HEK293T (cell line): ENCODE data around the gene CNDP1.

Source experiments
- CTCF ChIA-PET: fragments of 350-600 bp; formaldehyde crosslinking; extraction: SDS; loops from one replicate; lab custom pipeline; 2021; ENCODE audit warnings: antibody characterized with exemption, inconsistent platforms; lab: Yijun Ruan, JAX
- POLR2A ChIA-PET: fragments of 350-600 bp; formaldehyde crosslinking; extraction: SDS; loops from one replicate; lab custom pipeline; 2020; ENCODE audit warnings: antibody characterized with exemption, inconsistent platforms; lab: Yijun Ruan, JAX
- DNase-seq: peaks from one replicate; pipeline ENCODE4 v3.0.0; 2012; ENCODE audit warnings: mixed read lengths; ENCODE audit errors: extremely low spot score
- ARNT ChIP-seq: fragments of 450-650 bp; IDR thresholded peaks from 2 replicates; pipeline ENCODE4 v1.6.1; 2017; ENCODE audit warnings: mild to moderate bottlenecking
- BHLHE40 ChIP-seq: fragments of 450-650 bp; IDR thresholded peaks from 2 replicates; pipeline ENCODE4 v1.6.1; 2016; ENCODE audit warnings: mild to moderate bottlenecking, moderate library complexity, borderline replicate concordance
- CTBP1 ChIP-seq: fragments of 450-650 bp; IDR thresholded peaks from 2 replicates; pipeline ENCODE4 v1.6.1; 2016; ENCODE audit warnings: borderline replicate concordance
- ELF4 ChIP-seq: fragments of 450-650 bp; IDR thresholded peaks from 2 replicates; pipeline ENCODE4 v1.6.1; 2017; ENCODE audit warnings: antibody characterized with exemption
- FOXA1 ChIP-seq: fragments of 450-650 bp; IDR thresholded peaks from 2 replicates; pipeline ENCODE4 v1.6.1; 2016; ENCODE audit warnings: mild to moderate bottlenecking
- FOXK2 ChIP-seq: fragments of 450-650 bp; IDR thresholded peaks from 2 replicates; pipeline ENCODE4 v1.6.1; 2016; ENCODE audit warnings: mild to moderate bottlenecking
- FOXM1 ChIP-seq: fragments of 450-650 bp; IDR thresholded peaks from 2 replicates; pipeline ENCODE4 v1.6.1; 2017; ENCODE audit warnings: mild to moderate bottlenecking, borderline replicate concordance
- HDGF ChIP-seq: fragments of 450-650 bp; IDR thresholded peaks from 2 replicates; pipeline ENCODE4 v1.6.1; 2017; ENCODE audit warnings: antibody characterized with exemption, borderline replicate concordance
- L3MBTL2 ChIP-seq: fragments of 450-650 bp; conservative IDR thresholded peaks from 2 replicates; pipeline ENCODE4 v1.6.1; 2016; ENCODE audit warnings: mild to moderate bottlenecking
- LEF1 ChIP-seq: fragments of 450-650 bp; IDR thresholded peaks from 2 replicates; pipeline ENCODE4 v1.6.1; 2017; ENCODE audit warnings: mild to moderate bottlenecking, borderline replicate concordance
- NFRKB ChIP-seq: fragments of 450-650 bp; IDR thresholded peaks from 2 replicates; pipeline ENCODE4 v1.6.1; 2016; ENCODE audit warnings: mild to moderate bottlenecking, moderate library complexity
- SP1 ChIP-seq: fragments of 450-650 bp; IDR thresholded peaks from 2 replicates; pipeline ENCODE4 v1.6.1; 2017
- SUZ12 ChIP-seq: fragments of 450-650 bp; IDR thresholded peaks from 2 replicates; pipeline ENCODE4 v1.6.1; 2016; ENCODE audit warnings: mild to moderate bottlenecking
- TARDBP ChIP-seq: fragments of 450-650 bp; IDR thresholded peaks from 2 replicates; pipeline ENCODE4 v1.6.1; 2016
- ZNF384 ChIP-seq: fragments of 450-650 bp; IDR thresholded peaks from 2 replicates; pipeline ENCODE4 v1.6.1; 2016
- TF ChIP-seq, protein P1 (sequence below): fragments of 450-650 bp; IDR thresholded peaks from 2 replicates; pipeline ENCODE4 v1.6.1; 2016

Gene CNDP1

DNA sequence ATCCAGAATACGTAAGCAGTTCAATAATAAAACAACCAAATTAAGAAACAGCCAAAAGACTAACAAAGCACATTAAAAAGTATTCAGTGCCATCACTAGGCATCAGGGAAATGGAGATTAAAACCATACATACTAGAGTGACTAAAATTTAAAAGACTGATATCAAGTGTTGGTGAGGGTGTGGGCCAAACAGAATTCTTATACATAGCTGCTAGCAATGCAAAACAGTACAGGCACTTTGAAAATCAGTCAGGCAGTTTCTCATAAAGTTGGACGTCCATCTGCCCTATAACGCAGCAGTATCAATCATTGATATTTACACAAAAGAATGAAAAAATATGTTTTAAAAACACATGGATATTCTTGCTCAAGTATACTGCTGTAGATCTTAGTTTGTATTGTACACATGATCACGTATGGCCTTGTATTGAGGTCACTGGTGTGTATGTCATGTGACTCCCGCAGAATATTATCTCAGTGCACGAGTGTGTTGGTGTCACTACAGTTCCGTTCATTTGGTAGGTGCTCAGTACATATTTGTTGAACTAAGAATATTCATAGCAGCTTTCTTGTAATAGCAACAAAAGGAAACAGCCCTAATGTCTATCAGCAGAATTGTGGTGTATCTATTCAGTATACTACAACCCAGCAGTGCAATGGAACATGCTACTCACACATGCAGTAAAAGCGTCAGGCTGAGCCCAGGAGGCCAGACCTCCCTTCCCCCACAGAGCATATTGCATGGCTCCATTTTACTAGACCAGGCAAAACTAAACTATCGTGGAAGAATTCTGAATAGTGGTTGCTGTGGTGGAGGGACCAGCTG lies 92.0 kb downstream of the CNDP1 start:
- CTCF ChIA-PET: no interaction called here
- TF ChIP-seq, protein P1, sequence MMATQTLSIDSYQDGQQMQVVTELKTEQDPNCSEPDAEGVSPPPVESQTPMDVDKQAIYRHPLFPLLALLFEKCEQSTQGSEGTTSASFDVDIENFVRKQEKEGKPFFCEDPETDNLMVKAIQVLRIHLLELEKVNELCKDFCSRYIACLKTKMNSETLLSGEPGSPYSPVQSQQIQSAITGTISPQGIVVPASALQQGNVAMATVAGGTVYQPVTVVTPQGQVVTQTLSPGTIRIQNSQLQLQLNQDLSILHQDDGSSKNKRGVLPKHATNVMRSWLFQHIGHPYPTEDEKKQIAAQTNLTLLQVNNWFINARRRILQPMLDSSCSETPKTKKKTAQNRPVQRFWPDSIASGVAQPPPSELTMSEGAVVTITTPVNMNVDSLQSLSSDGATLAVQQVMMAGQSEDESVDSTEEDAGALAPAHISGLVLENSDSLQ: no peak
- TF ChIP-seq NFRKB (no peak), SUZ12 (no peak), LEF1 (no peak), ZNF384 (no peak), SP1 (no peak)
- POLR2A ChIA-PET: no interaction called here
- no peak for DNase-seq

DNA sequence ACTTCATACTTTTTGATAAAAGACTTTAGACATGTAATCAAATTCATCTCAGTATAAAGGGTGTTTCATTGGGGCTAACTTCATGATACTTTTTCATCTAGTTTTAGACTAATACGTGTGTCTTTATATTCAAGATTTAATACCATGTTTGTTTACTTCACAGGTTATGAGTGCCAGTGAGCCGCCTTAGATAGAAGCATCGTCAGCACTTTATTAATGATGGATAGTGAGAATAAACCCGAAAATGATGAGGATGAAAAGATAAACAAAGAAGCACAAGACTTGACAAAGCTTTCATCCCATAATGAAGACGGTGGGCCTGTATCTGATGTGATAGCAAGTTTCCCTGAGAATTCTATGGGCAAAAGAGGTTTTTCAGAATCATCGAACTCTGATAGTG lies 96.5 kb downstream of the CNDP1 start:
- TF ChIP-seq ELF4 (no peak), L3MBTL2 (no peak), ZNF384 (no peak), BHLHE40 (no peak), HDGF (no peak), FOXM1 (no peak), CTBP1 (no peak), LEF1 (no peak), NFRKB (no peak), ARNT (no peak), TARDBP (no peak), SUZ12 (no peak), FOXK2 (no peak)
- TF ChIP-seq, protein P1: no peak
- CTCF ChIA-PET: no interaction called here
- POLR2A ChIA-PET: no interaction called here
- DNase-seq: no peak

DNA sequence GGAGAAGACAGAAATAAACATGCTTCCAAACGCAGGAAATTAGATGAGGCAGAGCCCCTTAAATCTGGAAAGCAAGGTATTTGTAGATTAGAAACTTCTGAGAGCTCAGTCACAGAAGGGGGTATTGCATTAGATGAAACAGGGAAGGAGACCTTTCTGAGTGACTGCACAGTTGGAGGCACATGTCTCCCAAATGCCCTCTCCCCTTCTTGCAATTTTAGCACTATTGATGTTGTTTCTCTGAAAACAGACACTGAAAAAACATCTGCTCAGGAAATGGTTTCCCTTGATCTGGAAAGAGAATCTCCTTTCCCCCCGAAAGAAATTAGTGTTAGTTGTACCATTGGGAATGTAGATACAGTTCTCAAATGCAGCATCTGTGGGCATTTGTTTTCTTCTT lies 96.9 kb downstream of the CNDP1 start:
- ChIA-PET POLR2A (no interaction called here), CTCF (no interaction called here)
- DNase-seq: no peak
- no peak for TF ChIP-seq FOXK2
- no peak for TF ChIP-seq LEF1
- no peak for TF ChIP-seq FOXA1
- no peak for TF ChIP-seq ARNT
- TF ChIP-seq HDGF: no peak
- TF ChIP-seq SP1: no peak
- no peak for TF ChIP-seq L3MBTL2
- TF ChIP-seq CTBP1: no peak
- no peak for TF ChIP-seq BHLHE40
- TF ChIP-seq ZNF384: no peak
- TF ChIP-seq TARDBP: no peak

DNA sequence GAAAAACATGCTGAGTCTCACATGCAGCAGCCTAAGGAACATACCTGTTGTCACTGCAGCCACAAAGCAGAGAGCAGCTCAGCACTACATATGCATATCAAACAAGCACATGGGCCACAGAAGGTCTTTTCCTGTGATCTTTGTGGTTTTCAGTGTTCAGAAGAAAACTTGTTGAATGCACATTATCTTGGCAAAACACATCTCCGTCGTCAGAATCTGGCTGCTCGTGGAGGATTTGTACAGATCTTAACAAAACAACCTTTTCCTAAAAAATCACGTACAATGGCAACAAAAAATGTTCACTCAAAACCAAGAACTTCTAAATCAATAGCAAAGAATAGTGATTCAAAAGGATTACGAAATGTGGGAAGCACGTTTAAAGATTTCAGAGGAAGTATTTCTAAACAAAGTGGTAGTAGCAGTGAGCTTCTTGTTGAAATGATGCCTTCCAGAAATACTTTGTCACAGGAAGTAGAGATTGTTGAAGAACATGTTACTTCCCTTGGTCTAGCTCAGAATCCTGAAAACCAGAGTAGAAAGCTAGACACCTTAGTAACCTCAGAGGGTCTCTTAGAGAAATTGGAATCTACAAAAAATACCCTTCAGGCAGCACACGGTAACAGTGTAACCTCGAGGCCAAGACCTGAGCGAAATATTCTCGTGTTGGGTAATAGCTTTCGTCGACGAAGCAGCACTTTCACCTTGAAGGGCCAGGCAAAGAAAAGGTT lies 97.5 kb downstream of the CNDP1 start:
- POLR2A ChIA-PET: no interaction called here
- TF ChIP-seq L3MBTL2 (no peak), CTBP1 (no peak), FOXK2 (no peak), ARNT (no peak), HDGF (no peak), NFRKB (no peak), ZNF384 (no peak)
- no peak for DNase-seq
- CTCF ChIA-PET: no interaction called here

DNA sequence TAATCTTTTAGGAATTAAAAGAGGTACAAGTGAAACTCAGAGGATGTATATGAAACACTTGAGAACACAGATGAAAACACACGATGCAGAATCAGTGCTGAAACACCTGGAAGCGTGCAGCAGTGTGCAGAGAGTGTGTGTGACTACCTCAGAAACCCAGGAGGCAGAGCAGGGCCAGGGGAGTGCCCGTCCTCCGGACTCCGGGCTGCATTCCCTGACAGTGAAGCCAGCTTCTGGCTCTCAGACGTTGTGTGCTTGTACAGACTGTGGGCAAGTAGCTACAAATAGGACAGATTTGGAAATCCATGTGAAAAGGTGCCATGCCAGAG lies 98.0 kb downstream of the CNDP1 start:
- TF ChIP-seq SP1 (no peak), ELF4 (no peak), NFRKB (no peak), TARDBP (no peak), ARNT (no peak), HDGF (no peak), FOXM1 (no peak), ZNF384 (no peak), CTBP1 (no peak), LEF1 (no peak), L3MBTL2 (no peak), FOXA1 (no peak), SUZ12 (no peak), FOXK2 (no peak), BHLHE40 (no peak)
- TF ChIP-seq, protein P1: no peak
- no peak for DNase-seq
- CTCF ChIA-PET: no interaction called here
- POLR2A ChIA-PET: no interaction called here

DNA sequence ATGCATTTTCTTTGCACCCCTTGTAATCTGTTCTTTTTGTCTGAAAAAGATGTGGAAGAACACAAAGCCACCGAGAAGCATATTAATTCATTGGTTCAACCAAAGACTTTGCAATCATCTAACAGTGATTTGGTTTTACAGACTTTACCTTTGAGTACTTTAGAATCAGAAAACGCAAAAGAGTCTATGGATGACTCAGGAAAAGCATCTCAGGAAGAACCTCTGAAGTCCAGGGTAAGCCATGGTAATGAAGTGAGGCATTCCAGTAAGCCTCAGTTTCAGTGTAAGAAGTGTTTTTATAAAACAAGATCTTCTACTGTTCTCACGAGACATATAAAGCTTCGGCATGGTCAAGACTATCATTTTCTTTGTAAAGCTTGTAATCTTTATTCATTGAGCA lies 98.6 kb downstream of the CNDP1 start:
- ChIA-PET POLR2A (no interaction called here), CTCF (no interaction called here)
- no peak for DNase-seq
- TF ChIP-seq FOXM1 (no peak), ZNF384 (no peak), NFRKB (no peak), BHLHE40 (no peak), ELF4 (no peak), FOXK2 (no peak), TARDBP (no peak)
